NCI-H2196 (cell line): ENCODE results near the gene AGPAT1.
"Not testable (repeated sequence)": the region's sequence is repeated elsewhere in the genome, so short reads cannot be mapped to it uniquely, and the experiment has no call there.

Experiments
- DNase-seq: peaks from one replicate; lab custom pipeline; 2025; ENCODE audit not compliant: unreplicated experiment; lab: John Stamatoyannopoulos, UW

AGPAT1 gene, protein sequence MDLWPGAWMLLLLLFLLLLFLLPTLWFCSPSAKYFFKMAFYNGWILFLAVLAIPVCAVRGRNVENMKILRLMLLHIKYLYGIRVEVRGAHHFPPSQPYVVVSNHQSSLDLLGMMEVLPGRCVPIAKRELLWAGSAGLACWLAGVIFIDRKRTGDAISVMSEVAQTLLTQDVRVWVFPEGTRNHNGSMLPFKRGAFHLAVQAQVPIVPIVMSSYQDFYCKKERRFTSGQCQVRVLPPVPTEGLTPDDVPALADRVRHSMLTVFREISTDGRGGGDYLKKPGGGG

DNA sequence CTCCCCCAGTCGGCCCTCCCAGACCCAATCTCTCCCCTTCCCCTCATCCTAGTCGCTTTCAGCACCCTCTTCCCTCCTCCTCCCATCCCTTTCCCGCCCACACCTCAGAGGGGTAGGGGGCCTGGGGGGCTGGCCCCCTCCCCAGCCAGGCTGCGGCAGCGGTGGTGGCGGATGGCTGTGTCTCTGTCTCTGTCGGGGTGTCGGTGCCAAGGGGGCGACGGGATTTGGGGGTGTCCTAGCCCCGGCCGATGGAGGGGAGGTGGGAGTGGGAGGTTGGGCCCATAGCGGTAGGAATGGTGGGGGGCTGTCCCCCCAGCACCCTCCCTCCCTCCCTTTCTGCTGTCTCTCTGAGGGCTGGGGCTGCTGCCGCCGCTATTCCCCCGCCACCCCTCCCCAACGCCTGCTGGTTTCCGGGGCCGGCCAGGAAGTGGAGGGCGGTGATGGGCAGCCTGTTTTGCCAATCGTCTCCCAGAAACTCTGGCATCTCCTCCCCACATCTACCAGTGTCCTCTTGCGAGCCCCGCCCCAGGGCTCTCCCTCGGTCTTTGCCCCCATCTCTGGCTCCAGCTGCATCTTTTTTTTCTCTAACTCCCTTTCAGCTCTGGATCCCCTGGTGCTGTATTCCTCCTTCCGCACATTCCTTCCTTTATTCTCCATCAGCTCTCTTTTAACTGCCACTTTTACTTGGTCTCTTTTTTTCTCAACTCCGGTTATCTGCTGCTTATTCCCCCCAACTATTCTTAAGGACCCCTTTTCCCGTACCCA lies at the start of gene AGPAT1:
TSS of gene AGPAT1 (minus strand) at position 374 of the 765 bp plus-strand sequence. CDS start 4,588 bp downstream, outside the sequence.
- peak; percentile 92 for DNase-seq

DNA sequence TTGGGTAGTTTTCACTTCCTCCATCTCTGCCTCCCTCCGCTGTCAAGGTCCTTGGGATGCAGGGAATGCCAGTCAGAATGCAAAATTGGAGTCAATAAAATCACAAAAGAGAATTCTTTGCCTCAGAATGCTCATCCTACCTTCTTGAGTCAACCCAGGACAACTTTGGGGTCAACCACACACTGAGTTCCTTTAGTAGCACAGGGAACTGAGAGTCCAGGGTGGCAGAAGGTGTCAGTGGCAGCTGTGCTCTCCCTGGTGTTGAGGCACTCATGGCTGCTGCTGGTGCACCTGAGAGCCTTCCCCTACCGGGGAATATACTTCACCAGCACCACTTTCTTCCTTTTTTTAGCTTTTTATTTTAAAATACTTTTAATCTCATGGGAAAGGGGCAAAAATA lies 48.8 kb upstream of the AGPAT1 start:
- DNase-seq = no peak

DNA sequence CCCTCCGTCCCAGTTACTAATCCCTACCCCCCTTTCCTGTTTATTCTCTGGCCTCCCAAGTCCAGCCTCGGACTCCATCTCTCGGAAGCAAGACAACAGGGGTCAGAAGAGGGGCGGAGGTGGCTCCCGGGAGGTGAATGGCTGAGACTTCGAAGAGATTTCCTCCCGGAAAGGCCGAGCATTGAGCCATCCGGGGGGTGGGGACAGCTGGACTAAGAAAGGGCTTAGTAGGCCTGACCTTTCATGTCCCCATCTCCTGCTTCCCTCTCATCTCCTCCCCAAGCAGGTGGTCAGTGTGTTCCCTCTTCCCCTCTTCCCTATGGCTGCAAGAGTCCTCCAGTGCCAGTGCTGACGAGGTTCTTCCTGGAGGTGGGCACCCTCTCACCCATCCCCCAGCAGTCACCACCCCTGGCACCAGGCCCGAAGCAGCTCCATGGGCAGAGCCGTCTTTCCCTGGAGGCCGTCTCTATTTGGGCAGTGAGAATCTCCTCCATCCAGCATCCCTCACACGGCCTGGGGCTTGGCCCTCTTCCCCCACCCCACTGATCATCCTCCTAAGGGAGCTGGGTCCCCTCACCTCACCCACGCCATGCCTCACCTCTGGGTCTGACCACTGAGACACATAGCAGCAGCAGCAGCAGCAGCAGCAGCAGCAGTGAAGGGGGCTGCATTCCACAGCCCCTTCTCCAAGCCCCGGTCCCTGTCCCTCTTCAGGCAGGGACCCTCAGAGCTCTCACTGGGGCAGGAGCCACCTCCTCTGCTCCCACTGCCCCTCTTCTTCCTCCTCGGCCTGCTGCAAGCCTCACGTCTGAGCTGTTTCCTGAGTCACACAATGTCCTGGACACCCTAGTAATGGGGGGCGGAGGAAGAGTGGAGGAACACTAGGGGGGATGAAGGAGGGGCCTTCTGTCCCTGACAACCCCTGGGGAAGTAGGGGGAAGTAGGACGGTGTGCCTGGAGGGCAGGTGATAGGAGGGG lies 47.7 kb upstream of the AGPAT1 start, which contains the start of gene NOTCH4:
TSS of gene NOTCH4 (minus strand) at position 810 of the 978 bp plus-strand sequence. CDS start at position 671, 139 bp downstream.
- DNase-seq = no peak

DNA sequence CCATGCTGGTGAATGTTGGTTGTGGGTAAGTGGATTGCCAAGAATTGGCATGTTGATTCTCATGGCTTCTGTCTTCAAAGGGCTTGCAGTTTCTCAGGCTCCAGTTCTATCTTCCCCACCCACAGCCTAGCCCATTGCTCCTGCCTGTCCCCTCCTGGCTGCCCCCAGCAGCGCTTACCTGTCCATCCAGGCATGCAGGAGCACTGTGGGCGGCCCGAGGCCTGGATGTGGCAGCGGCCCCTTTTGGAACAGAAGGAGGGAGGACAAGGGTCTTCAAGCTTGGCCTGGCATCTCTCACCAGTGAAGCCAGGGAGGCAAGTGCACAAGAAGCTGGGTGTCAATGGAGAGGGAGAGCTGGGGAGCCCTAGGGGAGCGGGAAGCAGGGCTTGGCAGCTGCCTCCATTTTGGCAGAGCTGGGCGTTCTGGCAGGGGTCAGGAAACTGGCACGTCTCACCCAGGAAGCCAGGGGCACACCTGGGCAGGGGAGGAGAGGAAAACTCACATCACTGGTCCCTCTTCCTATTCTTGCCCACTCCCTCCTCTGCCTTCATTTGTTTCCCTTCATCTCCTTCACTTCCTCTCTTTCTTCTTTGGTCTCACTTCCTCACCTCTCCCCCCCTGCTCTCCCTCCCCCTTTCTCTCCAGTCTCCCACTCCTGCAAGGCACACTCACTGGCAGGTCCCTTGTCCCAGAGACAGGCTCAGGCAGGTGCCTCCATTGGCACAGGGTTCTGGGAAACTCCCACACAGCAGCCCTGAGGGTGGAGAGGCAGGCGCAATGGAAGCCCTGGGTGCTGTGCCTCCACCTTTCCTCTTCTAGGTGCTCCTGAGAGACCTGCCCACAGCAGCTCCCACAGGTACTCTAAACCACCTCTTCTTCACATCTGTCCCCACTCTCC lies 46.7 kb upstream of the AGPAT1 start:
- no peak for DNase-seq

DNA sequence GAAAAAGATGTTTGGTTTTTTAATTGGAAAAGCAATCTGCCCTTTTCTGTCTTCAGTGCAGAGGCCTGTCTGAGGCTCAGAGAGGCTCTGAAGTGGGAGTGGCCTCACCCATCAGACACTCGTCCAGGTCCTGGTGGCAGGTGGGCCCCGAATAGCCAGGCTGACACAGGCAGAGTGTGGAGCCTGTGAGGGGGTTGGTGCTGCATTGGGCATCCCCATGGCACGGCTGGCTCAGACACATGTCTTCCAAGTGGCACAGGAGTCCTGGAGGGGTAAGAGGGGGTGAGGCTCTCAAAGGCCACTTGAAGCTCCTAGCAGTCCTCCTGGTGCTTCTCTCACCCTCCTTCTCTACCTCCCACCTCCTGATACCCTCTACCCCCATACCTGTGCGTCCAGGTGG lies 44.1 kb upstream of the AGPAT1 start:
- no peak for DNase-seq

DNA sequence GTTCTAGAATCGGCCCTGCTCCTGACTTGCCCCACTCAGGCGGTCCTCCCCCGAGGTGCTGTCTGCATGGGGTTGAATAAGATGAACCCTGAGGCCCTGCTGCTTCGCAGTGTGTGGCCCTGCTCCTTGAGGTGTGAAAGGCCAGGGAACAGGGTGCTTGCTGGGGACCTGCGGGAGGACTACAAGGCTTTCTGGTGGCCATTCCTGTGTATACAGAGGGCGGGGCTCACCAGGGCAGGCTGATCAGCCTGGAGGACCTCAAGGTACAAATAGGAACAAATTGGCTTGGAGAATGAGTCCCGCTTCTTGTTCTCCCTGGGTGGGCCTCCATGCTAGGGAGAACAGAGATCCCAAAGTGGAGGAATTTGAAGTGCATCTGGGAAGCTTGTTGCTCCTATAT lies 42.3 kb upstream of the AGPAT1 start:
- no peak for DNase-seq

DNA sequence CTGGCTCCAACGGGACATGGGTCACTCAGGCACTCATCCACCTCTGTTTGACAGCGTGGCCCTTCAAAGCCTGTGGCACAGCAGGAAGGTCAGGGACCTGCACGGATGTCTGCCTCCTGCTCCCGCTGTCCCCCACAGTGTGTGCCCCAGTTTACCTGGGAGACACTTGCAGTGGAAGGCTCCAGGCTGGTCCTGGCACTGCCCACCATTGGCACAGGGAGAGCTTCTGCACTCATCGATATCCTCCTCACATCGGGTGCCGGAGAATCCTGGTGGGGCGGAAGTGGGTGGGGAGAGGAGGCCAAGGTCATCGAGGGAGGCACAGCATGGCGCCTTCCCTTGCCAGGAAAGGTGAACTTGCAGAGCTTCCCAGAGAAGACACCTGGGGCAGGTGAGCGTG lies 41.1 kb upstream of the AGPAT1 start:
- no peak for DNase-seq

DNA sequence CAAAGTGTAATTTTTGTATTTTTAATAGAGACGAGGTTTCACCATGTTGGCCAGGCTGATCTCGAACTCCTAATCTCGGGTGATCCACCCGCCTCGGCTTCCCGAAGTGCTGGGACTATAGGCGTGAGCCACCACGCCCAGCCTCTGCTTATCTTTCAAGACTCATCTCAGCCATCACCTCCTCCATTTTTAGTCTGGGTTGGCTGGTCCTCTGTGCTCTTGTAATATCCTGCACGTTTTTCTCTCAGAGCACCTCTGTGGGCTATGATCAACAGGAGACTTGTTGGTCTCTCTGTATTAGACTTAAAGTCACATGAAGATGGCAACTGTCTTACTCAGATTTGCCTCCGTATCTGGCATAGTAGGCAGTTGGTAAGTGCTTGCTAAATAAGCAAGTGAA lies 40.4 kb upstream of the AGPAT1 start:
- no peak for DNase-seq

DNA sequence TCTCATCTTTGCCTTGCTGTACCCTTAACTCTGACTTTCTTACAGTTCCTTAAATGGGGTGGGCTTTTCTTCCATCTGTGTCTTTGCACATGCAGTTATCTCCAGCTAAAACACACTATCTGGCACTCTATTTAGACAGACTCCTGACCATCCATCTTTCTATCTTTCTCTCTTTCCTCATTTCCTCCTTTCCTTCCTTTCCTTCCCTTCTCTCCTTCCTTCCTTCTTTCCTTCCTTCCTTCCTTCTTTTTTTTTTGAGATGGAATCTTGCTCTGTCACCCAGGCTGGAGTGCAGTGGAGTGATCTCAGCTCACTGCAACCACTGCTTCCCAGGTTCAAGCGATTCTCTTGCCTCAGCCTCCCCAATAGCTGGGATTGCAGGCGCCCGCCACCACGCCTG lies 39.7 kb upstream of the AGPAT1 start:
- no peak for DNase-seq

DNA sequence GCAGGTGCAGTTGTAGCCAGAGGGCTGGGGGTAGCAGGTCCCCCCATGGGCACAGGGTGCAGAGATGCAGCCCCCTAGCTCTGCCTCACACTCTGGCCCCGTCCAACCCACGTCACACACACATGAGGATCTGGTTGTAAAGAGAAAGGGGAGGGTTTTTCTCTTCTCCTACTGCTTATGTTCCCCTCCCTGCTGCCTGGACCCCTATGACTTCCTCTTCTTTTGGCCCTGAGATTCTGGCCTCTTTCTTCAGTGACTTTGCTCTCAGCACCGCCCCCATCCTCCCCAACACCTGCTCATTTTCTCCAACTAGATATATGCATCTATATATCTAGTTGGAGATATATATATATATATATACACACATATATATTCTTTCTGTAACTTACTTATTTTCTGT lies 38.2 kb upstream of the AGPAT1 start:
- DNase-seq = no peak

DNA sequence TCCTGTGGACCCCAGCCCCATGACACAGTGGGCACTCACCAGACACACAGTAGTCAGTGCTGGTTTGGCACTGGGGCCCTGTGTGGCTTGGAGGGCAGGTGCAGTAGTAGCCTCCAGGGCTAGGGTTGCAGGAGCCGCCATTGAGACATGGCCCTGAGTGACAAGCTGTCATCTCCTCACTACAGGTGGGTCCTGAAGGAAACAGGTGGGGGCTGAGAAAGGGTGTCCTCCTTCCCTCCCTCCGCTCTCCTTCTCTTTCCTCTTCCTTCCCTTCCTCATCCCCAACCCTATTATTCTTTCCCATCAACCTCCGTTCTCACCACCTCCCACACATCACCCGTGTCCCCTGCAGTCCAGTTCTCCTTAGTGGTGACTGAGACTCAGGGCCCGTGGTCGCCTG lies 37.8 kb upstream of the AGPAT1 start:
- no peak for DNase-seq

DNA sequence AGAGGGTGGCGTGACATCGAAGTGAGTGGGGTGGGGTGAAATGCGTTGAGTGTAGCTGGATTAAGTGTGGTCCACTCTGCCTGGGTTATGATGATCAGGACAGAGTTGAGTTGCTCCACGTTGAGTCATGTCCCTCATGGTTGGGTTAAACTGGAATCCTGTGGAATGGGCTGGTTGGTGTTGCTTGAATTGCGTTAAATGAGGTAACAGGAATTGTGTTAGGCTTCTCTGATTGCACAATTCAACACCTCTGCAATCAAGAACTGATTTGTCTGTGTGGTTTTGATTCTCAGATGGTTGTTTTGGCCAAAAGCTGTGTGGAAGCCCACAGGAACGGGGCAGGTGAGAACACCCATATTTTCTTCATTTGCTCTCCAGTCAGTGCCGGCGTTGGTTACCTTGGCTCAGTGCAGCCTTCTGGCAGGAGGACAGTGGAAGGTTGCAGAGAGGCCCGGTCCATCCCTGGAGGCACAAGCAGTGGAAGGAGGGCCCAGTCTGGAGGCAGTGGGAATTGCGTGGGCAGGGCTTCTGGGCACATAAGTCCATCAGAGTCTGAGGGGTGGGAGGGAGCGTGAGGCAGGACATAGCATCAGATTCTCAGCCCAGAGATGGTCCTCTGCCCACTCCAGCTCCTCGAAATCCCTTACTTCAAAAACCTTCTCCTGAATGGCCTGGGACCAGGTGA lies 36.3 kb upstream of the AGPAT1 start:
- no peak for DNase-seq

DNA sequence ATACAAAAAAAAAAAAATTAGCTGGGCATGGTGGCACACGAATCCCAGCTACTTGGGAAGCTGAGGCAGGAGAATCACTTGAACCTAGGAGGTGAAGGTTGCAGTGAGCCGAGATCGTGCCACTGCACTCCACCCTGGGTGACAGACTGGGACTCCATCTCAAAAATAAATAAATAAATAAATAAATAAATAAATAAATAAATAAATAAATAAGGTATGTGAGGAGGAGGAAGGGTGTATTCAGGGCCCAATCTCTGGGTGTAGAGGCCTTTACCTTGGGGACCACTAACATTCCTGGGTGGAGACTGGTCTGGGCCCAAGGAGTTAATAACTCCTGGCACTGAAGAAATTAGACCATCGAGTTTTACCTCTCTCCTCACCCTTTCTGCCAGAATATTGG lies 35.5 kb upstream of the AGPAT1 start:
- not testable (repeated sequence) for DNase-seq

DNA sequence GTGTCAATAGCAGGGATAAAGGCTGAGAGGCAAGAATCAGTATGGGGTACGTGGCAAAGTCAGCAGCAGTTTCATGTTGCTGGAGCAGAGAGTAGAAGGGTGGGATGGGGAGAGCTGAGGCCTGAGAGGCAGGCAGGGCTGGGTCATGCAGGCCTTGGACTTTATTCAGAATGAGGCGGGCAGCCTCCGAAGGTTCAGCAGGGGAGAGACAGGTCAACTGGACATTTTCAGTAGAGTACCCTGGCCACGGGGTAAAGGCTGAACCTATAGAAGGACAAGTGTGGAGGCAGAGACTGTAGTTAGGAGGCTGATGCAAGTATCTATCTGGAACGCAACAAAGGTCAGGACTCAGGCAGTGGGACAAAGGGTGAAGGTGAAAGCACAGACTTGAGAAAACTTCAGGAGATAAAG lies 34.3 kb upstream of the AGPAT1 start:
- no peak for DNase-seq

DNA sequence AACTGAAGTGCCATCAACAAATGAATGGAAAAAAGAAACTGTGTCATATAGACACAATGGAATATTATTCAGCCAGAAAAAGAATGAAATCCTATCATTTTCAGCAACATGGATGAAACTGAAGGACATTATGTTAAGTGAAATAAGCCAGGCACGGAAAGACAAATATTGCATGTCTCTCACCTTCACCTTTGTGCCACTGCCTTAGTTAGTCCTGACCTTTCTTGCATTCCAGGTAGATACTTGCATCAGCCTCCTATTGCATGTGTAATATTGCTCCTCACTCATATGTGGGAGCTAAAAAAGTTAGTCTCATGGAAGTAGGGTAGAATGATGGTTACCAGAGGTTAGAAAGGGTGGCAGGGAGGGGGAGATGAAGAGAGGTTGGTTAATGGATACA lies 33.1 kb upstream of the AGPAT1 start:
- DNase-seq = no peak

DNA sequence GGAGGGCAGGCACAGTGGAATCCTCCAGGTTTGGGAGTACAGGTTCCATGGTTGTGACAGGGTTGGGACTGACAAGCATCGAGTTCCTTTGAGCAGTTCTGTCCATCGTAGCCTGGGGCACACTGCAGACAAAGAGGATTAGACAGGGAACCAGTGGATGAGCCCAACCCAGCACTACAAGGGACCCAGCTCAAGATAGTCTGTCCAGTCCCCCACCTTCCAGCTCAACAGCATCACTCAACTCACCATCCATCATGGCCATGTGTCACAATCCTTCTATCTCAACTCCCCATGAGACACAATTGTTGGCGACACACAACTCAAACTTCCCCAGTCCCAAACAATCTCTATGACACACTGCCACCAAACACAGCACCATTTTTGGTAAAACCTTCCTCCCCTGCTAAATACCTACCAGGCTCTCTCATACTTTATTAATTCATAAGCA lies 28.4 kb upstream of the AGPAT1 start:
- no peak for DNase-seq

DNA sequence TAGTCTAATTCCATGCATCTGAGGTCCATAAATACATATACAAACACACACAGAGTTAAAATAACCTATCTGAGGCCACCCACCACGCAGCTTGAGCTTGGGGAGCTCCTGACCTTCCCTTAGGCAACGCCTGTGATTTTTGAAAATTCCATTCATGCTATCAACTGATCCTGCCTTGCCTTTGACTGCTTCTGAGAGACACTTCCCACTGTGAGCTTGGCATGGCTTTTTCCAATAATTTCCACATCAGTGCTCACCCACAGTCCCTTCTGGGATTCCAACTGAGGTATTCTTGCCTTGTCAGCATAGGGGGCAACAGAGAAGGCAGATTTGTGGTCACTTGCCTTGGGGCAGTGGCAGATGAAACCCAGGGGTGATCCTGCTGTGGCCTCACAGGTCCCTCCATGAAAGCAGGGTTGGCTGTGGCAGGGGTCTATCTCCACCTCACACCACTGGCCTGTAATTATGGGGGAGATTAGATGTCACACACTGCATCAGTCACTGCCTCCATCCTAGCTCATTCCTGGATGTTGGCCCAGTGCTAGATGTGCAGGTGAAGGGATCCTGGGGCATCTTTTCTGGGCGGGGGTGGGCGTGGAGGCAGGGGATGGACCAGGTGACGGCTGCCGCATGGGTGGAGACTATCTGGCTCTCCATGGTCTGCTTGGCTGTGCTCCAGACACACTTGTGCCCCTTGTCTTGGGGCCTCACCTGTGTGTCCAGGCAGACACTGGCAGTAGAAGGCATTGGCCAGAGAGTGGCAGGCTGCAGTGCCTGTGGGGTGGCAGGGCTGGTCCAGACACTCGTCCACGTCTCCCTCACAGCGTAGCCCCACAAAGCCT lies 27.8 kb upstream of the AGPAT1 start:
- DNase-seq = no peak

DNA sequence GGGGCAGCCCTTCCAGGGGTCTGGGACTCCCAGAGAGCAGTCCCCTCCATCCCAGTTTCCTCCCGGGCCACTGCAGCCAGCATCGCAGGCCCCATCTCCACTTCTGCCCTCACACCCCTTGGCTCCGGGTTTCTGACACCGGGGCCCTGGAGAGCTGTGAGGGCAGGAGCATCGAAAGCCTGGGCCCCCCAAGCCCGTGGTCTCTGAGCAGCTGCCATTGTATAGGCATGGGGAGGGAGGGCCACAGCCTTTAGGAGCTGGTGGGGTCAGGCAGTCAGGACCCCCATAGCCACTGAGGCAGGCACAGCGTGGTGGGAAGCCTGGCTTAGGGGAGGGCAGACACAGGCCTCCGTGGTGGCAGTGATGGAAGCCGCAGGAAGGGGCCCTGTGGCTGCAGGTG lies 26.3 kb upstream of the AGPAT1 start:
- DNase-seq = no peak
